ENCODE results near the gene DEPDC7.
"Not testable (repeated sequence)": the region's sequence is repeated elsewhere in the genome, so short reads cannot be mapped to it uniquely, and the experiment has no call there.

Gene DEPDC7

GRCh38 chr11:33015621-33016551 lies at the start of gene DEPDC7:
DEPDC7 (plus strand) TSS chr11:33015878; CDS start chr11:33015956, 78 bp downstream.
- DNase-seq (ENCODE audit: low read depth), result peak; percentile 80

GRCh38 chr11:32968541-32968940 lies 47.1 kb upstream of the DEPDC7 start:
- no peak for DNase-seq (ENCODE audit: low read depth)

- not testable (repeated sequence) for DNase-seq (ENCODE audit: low read depth)
Measured at GRCh38 chr11:32972233-32972632, 43.4 kb upstream of the DEPDC7 start.

GRCh38 chr11:32972781-32973180 lies 42.9 kb upstream of the DEPDC7 start:
- no peak for DNase-seq (ENCODE audit: low read depth)

- no peak for DNase-seq (ENCODE audit: low read depth)
Measured at GRCh38 chr11:32982626-32983025, 33.1 kb upstream of the DEPDC7 start.

GRCh38 chr11:32983506-32983905 lies 32.2 kb upstream of the DEPDC7 start:
- DNase-seq (ENCODE audit: low read depth), result no peak

GRCh38 chr11:32985600-32985999 lies 30.1 kb upstream of the DEPDC7 start:
- DNase-seq (ENCODE audit: low read depth), result no peak

GRCh38 chr11:32987851-32988250 lies 27.8 kb upstream of the DEPDC7 start:
- no peak for DNase-seq (ENCODE audit: low read depth)

GRCh38 chr11:32990481-32990880 lies 25.2 kb upstream of the DEPDC7 start:
- no peak for DNase-seq (ENCODE audit: low read depth)

GRCh38 chr11:32991427-32991826 lies 24.3 kb upstream of the DEPDC7 start:
- no peak for DNase-seq (ENCODE audit: low read depth)

- no peak for DNase-seq (ENCODE audit: low read depth)
Measured at GRCh38 chr11:32991898-32992297, 23.8 kb upstream of the DEPDC7 start.

- no peak for DNase-seq (ENCODE audit: low read depth)
Measured at GRCh38 chr11:33000181-33000580, 15.5 kb upstream of the DEPDC7 start.

GRCh38 chr11:33001281-33001680 lies 14.4 kb upstream of the DEPDC7 start:
- no peak for DNase-seq (ENCODE audit: low read depth)

- DNase-seq (ENCODE audit: low read depth), result no peak
Measured at GRCh38 chr11:33001751-33002542, 13.7 kb upstream of the DEPDC7 start.

GRCh38 chr11:33005175-33005574 lies 10.5 kb upstream of the DEPDC7 start:
- DNase-seq (ENCODE audit: low read depth), result no peak

GRCh38 chr11:33006010-33006409 lies 9.7 kb upstream of the DEPDC7 start:
- DNase-seq (ENCODE audit: low read depth), result no peak

GRCh38 chr11:33013755-33014154 lies 1.9 kb upstream of the DEPDC7 start:
- no peak for DNase-seq (ENCODE audit: low read depth)

- DNase-seq (ENCODE audit: low read depth), result no peak
Measured at GRCh38 chr11:33016654-33017053, 976 bp downstream of the DEPDC7 start.

- no peak for DNase-seq (ENCODE audit: low read depth)
Measured at GRCh38 chr11:33017478-33017877, 1.8 kb downstream of the DEPDC7 start.

GRCh38 chr11:33017965-33018364 lies 2.3 kb downstream of the DEPDC7 start:
- DNase-seq (ENCODE audit: low read depth), result no peak

- DNase-seq (ENCODE audit: low read depth), result no peak
Measured at GRCh38 chr11:33018840-33019239, 3.2 kb downstream of the DEPDC7 start.

GRCh38 chr11:33021501-33021900 lies 5.8 kb downstream of the DEPDC7 start:
- DNase-seq (ENCODE audit: low read depth), result no peak

- no peak for DNase-seq (ENCODE audit: low read depth)
Measured at GRCh38 chr11:33021937-33022336, 6.3 kb downstream of the DEPDC7 start.

All from activated T-cell treated with anti-CD3 and anti-CD28 coated beads for 48 hours (primary cell).